Large intestine (tissue), 3 donors: ENCODE data around the gene WNT4. TPM values are rescaled to one million over a fixed set of nuclear protein-coding genes. Genes with fewer than 3 reads are reported as not detected.

Experiments used
- DNase-seq, 2 donors: peaks; one replicate each; pipeline versions ENCODE4 v3.0.0 to v3.0.0-alpha.2; 2013
- H3K27ac ChIP-seq: one replicate; pipeline ENCODE4 v1.5.1; 2013; ENCODE audit warnings: low read length
- H3K27me3 ChIP-seq: 2 replicates; pipeline ENCODE4 v1.6.1; 2013; ENCODE audit warnings: low read length; ENCODE audit not compliant: control insufficient read depth, insufficient read depth
- H3K36me3 ChIP-seq: 2 replicates; pipeline ENCODE4 v1.6.1; 2013; ENCODE audit warnings: low read length; ENCODE audit not compliant: control insufficient read depth, insufficient read depth
- H3K4me1 ChIP-seq: one replicate; pipeline ENCODE4 v1.6.1; 2013; ENCODE audit warnings: low read length; ENCODE audit not compliant: control insufficient read depth, insufficient read depth
- H3K4me3 ChIP-seq: one replicate; pipeline ENCODE4 v1.5.1; 2013; ENCODE audit warnings: low read length
- H3K9me3 ChIP-seq: one replicate; pipeline ENCODE4 v1.6.1; 2013; ENCODE audit warnings: mild to moderate bottlenecking, low read depth, low read length, moderate library complexity; ENCODE audit not compliant: control insufficient read depth
- WGBS: methylation state at CpG from one replicate; pipeline ENCODE4 v1.1.5; 2013; ENCODE audit warnings: low lambda C conversion rate; ENCODE audit not compliant: insufficient coverage; 5-methylcytosine and 5-hydroxymethylcytosine counted together
- polyA plus RNA-seq: library from polyadenylated mRNA; unstranded; fragments of 120-200 nt; gene quantifications from one replicate; pipeline ENCODE4 v1.2.1, GENCODE V29; 2013

WNT4 gene
- polyA plus RNA-seq, 1 donor, result 2.2 TPM

GRCh38 chr1:22122273-22123070 lies 20.4 kb downstream of the WNT4 start:
- H3K27ac ChIP-seq, result no peak overlapping the region
- H3K9me3 ChIP-seq, result peaks cover 4% of the 10 kb centered on the region
- no peaks in the 10 kb centered on the region for H3K27me3 ChIP-seq
- H3K4me3 ChIP-seq, result no peak overlapping the region
- no peak for DNase-seq
- no peaks in the 10 kb centered on the region for H3K4me1 ChIP-seq
- peaks cover 13% of the 10 kb centered on the region for H3K36me3 ChIP-seq
- WGBS, result no CpG with 5 or more reads among the region's 21 CpGs

GRCh38 chr1:22121421-22121911 lies 21.4 kb downstream of the WNT4 start:
- no peaks in the 10 kb centered on the region for H3K27me3 ChIP-seq
- no peak for DNase-seq
- no peak overlapping the region for H3K4me3 ChIP-seq
- H3K4me1 ChIP-seq, result no peaks in the 10 kb centered on the region
- peaks cover 4% of the 10 kb centered on the region for H3K9me3 ChIP-seq
- H3K27ac ChIP-seq, result no peak overlapping the region
- WGBS, result no CpG with 5 or more reads among the region's 15 CpGs
- H3K36me3 ChIP-seq, result peaks cover 17% of the 10 kb centered on the region

- H3K36me3 ChIP-seq, result peaks cover 19% of the 10 kb centered on the region
- no peaks in the 10 kb centered on the region for H3K27me3 ChIP-seq
- no peak overlapping the region for H3K4me3 ChIP-seq
- no peak for DNase-seq
- H3K9me3 ChIP-seq, result peaks cover 4% of the 10 kb centered on the region
- WGBS, result no CpG with 5 or more reads among the region's 11 CpGs
- H3K4me1 ChIP-seq, result peaks cover 2% of the 10 kb centered on the region
- H3K27ac ChIP-seq, result no peak overlapping the region
Observed at GRCh38 chr1:22120469-22120790, 22.5 kb downstream of the WNT4 start.

GRCh38 chr1:22119626-22120468 lies 23.1 kb downstream of the WNT4 start:
- Histone ChIP-seq H3K36me3 (peaks cover 19% of the 10 kb centered on the region), H3K4me1 (peaks cover 8% of the 10 kb centered on the region), H3K27ac (no peak overlapping the region), H3K9me3 (peaks cover 4% of the 10 kb centered on the region), H3K27me3 (no peaks in the 10 kb centered on the region), H3K4me3 (no peak overlapping the region)
- no CpG with 5 or more reads among the region's 44 CpGs for WGBS
- DNase-seq, result no peak

GRCh38 chr1:22118291-22118992 lies 24.5 kb downstream of the WNT4 start:
- Histone ChIP-seq H3K27ac (no peak overlapping the region), H3K4me1 (peaks cover 19% of the 10 kb centered on the region), H3K27me3 (no peaks in the 10 kb centered on the region), H3K36me3 (peaks cover 19% of the 10 kb centered on the region), H3K4me3 (no peak overlapping the region), H3K9me3 (peaks cover 4% of the 10 kb centered on the region)
- no CpG with 5 or more reads among the region's 8 CpGs for WGBS
- no peak for DNase-seq

GRCh38 chr1:22117851-22118250 lies 25.0 kb downstream of the WNT4 start:
- no peaks in the 10 kb centered on the region for H3K27me3 ChIP-seq
- H3K36me3 ChIP-seq, result peaks cover 23% of the 10 kb centered on the region
- no peak overlapping the region for H3K27ac ChIP-seq
- H3K4me1 ChIP-seq, result peaks cover 19% of the 10 kb centered on the region
- H3K9me3 ChIP-seq, result peaks cover 4% of the 10 kb centered on the region
- no peak for DNase-seq
- no CpG with 5 or more reads among the region's 5 CpGs for WGBS
- H3K4me3 ChIP-seq, result no peak overlapping the region

- peaks cover 28% of the 10 kb centered on the region for H3K36me3 ChIP-seq
- DNase-seq, result no peak
- 100% methylated on average over 1 of the region's 4 CpGs for WGBS
Observed at GRCh38 chr1:22117238-22117637, 25.7 kb downstream of the WNT4 start.

GRCh38 chr1:22115286-22115685 lies 27.6 kb downstream of the WNT4 start:
- peak; percentile 23 to 65 for DNase-seq
- Histone ChIP-seq H3K4me1 (peaks cover 19% of the 10 kb centered on the region), H3K4me3 (no peak overlapping the region), H3K27ac (peak overlapping the region; percentile 6), H3K36me3 (peaks cover 33% of the 10 kb centered on the region), H3K9me3 (peaks cover 4% of the 10 kb centered on the region), H3K27me3 (no peaks in the 10 kb centered on the region)
- WGBS, result no CpG with 5 or more reads among the region's 6 CpGs

More at GRCh38 chr1:22117238-22117637, 25.7 kb downstream of the WNT4 start:
- Histone ChIP-seq H3K9me3 (peaks cover 4% of the 10 kb centered on the region), H3K27ac (no peak overlapping the region), H3K4me3 (no peak overlapping the region), H3K4me1 (peaks cover 19% of the 10 kb centered on the region), H3K27me3 (no peaks in the 10 kb centered on the region)

- H3K27ac ChIP-seq, result peak overlapping the region; percentile 6
- no peak overlapping the region for H3K4me3 ChIP-seq
- H3K27me3 ChIP-seq, result no peaks in the 10 kb centered on the region
- no CpG with 5 or more reads among the region's 18 CpGs for WGBS
- DNase-seq, result peak; percentile 37 to 46
- peaks cover 21% of the 10 kb centered on the region for H3K4me1 ChIP-seq
- H3K9me3 ChIP-seq, result no peaks in the 10 kb centered on the region
- peaks cover 26% of the 10 kb centered on the region for H3K36me3 ChIP-seq
Observed at GRCh38 chr1:22114083-22115012, 28.5 kb downstream of the WNT4 start.
